SU-DHL-6 (cell line): Measurements from ENCODE around the gene ETFDH.

Experiments
- H2AFZ ChIP-seq: fragments of 200-600 bp; sonication (generic); 2 replicates; pipeline ENCODE4 v1.6.1; 2014; ENCODE audit warnings: low read depth, mild to moderate bottlenecking, moderate library complexity, mixed read lengths, antibody characterized with exemption, low read length; ENCODE audit not compliant: severe bottlenecking
- H3F3A ChIP-seq: fragments of 200-600 bp; shearing (Covaris generic); 2 replicates; pipeline ENCODE4 v1.6.0; 2016; ENCODE audit warnings: antibody characterized with exemption, mild to moderate bottlenecking; ENCODE audit not compliant: insufficient read depth
- H3K27ac ChIP-seq: fragments of 200-600 bp; sonication (generic); 2 replicates; pipeline ENCODE4 v1.5.1; 2016; ENCODE audit warnings: low read depth, mild to moderate bottlenecking, low read length, moderate library complexity, mixed read lengths
- H3K27me3 ChIP-seq: fragments of 200-600 bp; sonication (generic), shearing (Covaris generic); 2 replicates; pipeline ENCODE4 v1.6.0; 2014; ENCODE audit warnings: mild to moderate bottlenecking, low read length
- H3K36me3 ChIP-seq: fragments of 200-600 bp; sonication (generic); 2 replicates; pipeline ENCODE4 v1.6.1; 2014; ENCODE audit warnings: mild to moderate bottlenecking, low read length, mixed read lengths
- H3K4me2 ChIP-seq: fragments of 300-600, 200-600 bp; shearing (Covaris generic), sonication (generic); 2 replicates; pipeline ENCODE4 v1.6.0; 2014; ENCODE audit warnings: low read length, low read depth, mild to moderate bottlenecking; ENCODE audit not compliant: poor library complexity, severe bottlenecking
- H3K4me3 ChIP-seq: fragments of 200-600 bp; sonication (generic); 2 replicates; pipeline ENCODE4 v1.5.1; 2014; ENCODE audit warnings: antibody characterized with exemption, low read length, mild to moderate bottlenecking, mixed read lengths; ENCODE audit not compliant: insufficient read depth, poor library complexity, severe bottlenecking
- H3K79me2 ChIP-seq: fragments of 200-600 bp; sonication (generic); 2 replicates; pipeline ENCODE4 v1.6.1; 2014; ENCODE audit warnings: mild to moderate bottlenecking, low read length, moderate library complexity; ENCODE audit not compliant: insufficient read depth
- H3K9ac ChIP-seq: fragments of 200-600 bp; sonication (generic); 2 replicates; pipeline ENCODE4 v1.7.0; 2014; ENCODE audit warnings: mild to moderate bottlenecking, low read length
- H3K9me2 ChIP-seq: fragments of 200-600 bp; sonication (generic); replicated peaks from 2 replicates; pipeline ENCODE4 v1.6.1; 2014; ENCODE audit warnings: low read length; ENCODE audit not compliant: insufficient read depth
- H3K9me3 ChIP-seq: fragments of 200-600 bp; sonication (generic); 2 replicates; pipeline ENCODE4 v1.6.1; 2014; ENCODE audit warnings: low read length, mixed read lengths; ENCODE audit not compliant: insufficient read depth
- H4K20me1 ChIP-seq: fragments of 200-600 bp; sonication (generic); 2 replicates; pipeline ENCODE4 v1.6.1; 2014; ENCODE audit warnings: low read depth, mild to moderate bottlenecking, antibody characterized with exemption, low read length, moderate library complexity, mixed read lengths
- CTCF ChIP-seq: fragments of 200-600 bp; sonication (generic); IDR thresholded peaks from one replicate; pipeline ENCODE4 v1.5.1; 2017; ENCODE audit warnings: antibody characterized with exemption, mild to moderate bottlenecking, low read length, moderate library complexity; ENCODE audit not compliant: insufficient read depth, poor library complexity, severe bottlenecking
- EZH2phosphoT487 ChIP-seq: fragments of 200-600 bp; sonication (generic), shearing (Covaris generic); conservative IDR thresholded peaks from 2 replicates; pipeline ENCODE4 v1.6.1; 2018; ENCODE audit warnings: mild to moderate bottlenecking, antibody characterized with exemption, low read length, moderate library complexity, mixed read lengths

Gene ETFDH

GRCh38 chr4:158721680-158722079 lies 49.6 kb downstream of the ETFDH start:
- peaks cover 9% of the 10 kb centered on the region; the same call in 1 of the 2 replicates for H3K36me3 ChIP-seq
- H3K9me3 ChIP-seq, result no peaks in the 10 kb centered on the region
- H3K4me3 ChIP-seq, result peak overlapping the region; percentile 86
- no peaks in the 10 kb centered on the region for H3K9me2 ChIP-seq
- H3F3A ChIP-seq, result no peaks in the 10 kb centered on the region
- H3K79me2 ChIP-seq, result peaks cover 24% of the 10 kb centered on the region
- H2AFZ ChIP-seq, result no peak overlapping the region
- H3K27ac ChIP-seq, result no peak overlapping the region
- H3K27me3 ChIP-seq, result no peaks in the 10 kb centered on the region
- TF ChIP-seq CTCF (no peak), EZH2phosphoT487 (no peak)
- H3K9ac ChIP-seq, result 0 out of 2 replicates have a peak overlapping the region, but pooled peaks have one; percentile 91
- peak overlapping the region; percentile 70 for H3K4me2 ChIP-seq
- no peaks in the 10 kb centered on the region for H4K20me1 ChIP-seq

GRCh38 chr4:158722291-158722916 lies 50.3 kb downstream of the ETFDH start:
- TF ChIP-seq CTCF (no peak), EZH2phosphoT487 (no peak)
- Histone ChIP-seq H3F3A (no peaks in the 10 kb centered on the region), H3K27me3 (no peaks in the 10 kb centered on the region), H3K9ac (peak overlapping the region; percentile 91), H2AFZ (peak overlapping the region; percentile 87), H3K79me2 (peaks cover 24% of the 10 kb centered on the region), H3K27ac (peak overlapping the region; percentile 43; the same call in 1 of the 2 replicates), H3K36me3 (peaks cover 9% of the 10 kb centered on the region; the same call in 1 of the 2 replicates), H3K9me2 (no peaks in the 10 kb centered on the region), H3K4me3 (peak overlapping the region; percentile 86), H3K4me2 (peak overlapping the region; percentile 70), H4K20me1 (no peaks in the 10 kb centered on the region), H3K9me3 (no peaks in the 10 kb centered on the region)

- peak within 1 kb of the TSS; percentile 86 for H3K4me3 ChIP-seq
- H3K9me2 ChIP-seq, result no peaks in the 10 kb centered on the region
- H3K36me3 ChIP-seq, result peaks cover 7% of the 10 kb centered on the region; the same call in 1 of the 2 replicates
- H3F3A ChIP-seq, result no peaks in the 10 kb centered on the region
- H4K20me1 ChIP-seq, result no peaks in the 10 kb centered on the region
- no peaks in the 10 kb centered on the region for H3K27me3 ChIP-seq
- peak within 1 kb of the TSS; percentile 43 for H3K27ac ChIP-seq
- H3K79me2 ChIP-seq, result peaks cover 24% of the 10 kb centered on the region
- peak within 1 kb of the TSS; percentile 87 for H2AFZ ChIP-seq
- peak within 1 kb of the TSS; percentile 91 for H3K9ac ChIP-seq
- peak within 1 kb of the TSS; percentile 70 for H3K4me2 ChIP-seq
- TF ChIP-seq CTCF (no peak), EZH2phosphoT487 (no peak)
- H3K9me3 ChIP-seq, result no peaks in the 10 kb centered on the region
Measured at GRCh38 chr4:158722917-158723793, 51.1 kb downstream of the ETFDH start, which contains the start of gene PPID. Gene PPID (minus strand): TSS chr4:158723396. CDS start chr4:158723288, 108 bp downstream.
